HCT116 (cell line): ENCODE data around the gene FHOD1. TPM values are rescaled to one million over a fixed set of nuclear protein-coding genes. Genes with fewer than 3 reads are reported as not detected.

Source experiments
- ATAC-seq: fragments of 200-7000 bp; cut with Tn5 transposase; 2 replicates; pipeline ENCODE4 v1.9.1; 2020; ENCODE audit warnings: mild to moderate bottlenecking, moderate library complexity
- BruUV-seq: library from RNA; stranded (reverse); fragments of 400-500 nt; replicated peaks from 2 replicates; lab custom pipeline; 2021; lab: Mats Ljungman, UMichigan
- CTCF ChIA-PET: fragments of 300-600 bp; sonication (Branson Sonifier 250); formaldehyde crosslinking; loops from one replicate; lab custom pipeline; 2021; ENCODE audit warnings: antibody characterized with exemption; lab: Charles Lee
- POLR2A ChIA-PET: fragments of 300-600, 350-600 bp; sonication (Branson Sonifier 250); formaldehyde crosslinking; loops from one replicate; lab custom pipeline; 2021; ENCODE audit warnings: antibody characterized with exemption; lab: Charles Lee
- RAD21 ChIA-PET, 2 experiments: fragments of 300-600 bp; sonication (Branson Sonifier 250); formaldehyde crosslinking; loops; one replicate each; lab custom pipeline; 2023; ENCODE audit warnings: low total read pairs in 2 of 2; ENCODE audit not compliant: uncharacterized antibody in 2 of 2, unreplicated experiment in 2 of 2, low non-redundant PET in 1 of 2; lab: Charles Lee
- DNase-seq: peaks from one replicate; pipeline ENCODE4 v3.0.0-alpha.2; 2010; ENCODE audit warnings: low read depth, low spot score
- H2AFZ ChIP-seq: fragments of 200-600 bp; shearing (Covaris generic), sonication (generic); 2 replicates; pipeline ENCODE4 v1.6.1; 2017; ENCODE audit warnings: low read depth, mixed run types, mixed read lengths, antibody characterized with exemption, low read length; ENCODE audit not compliant: poor library complexity, severe bottlenecking
- H3K27ac ChIP-seq: 2 replicates; pipeline ENCODE4 v1.5.1; 2012; ENCODE audit warnings: low read depth, low read length
- H3K27me3 ChIP-seq: fragments of 200-600 bp; sonication (generic); 2 replicates; pipeline ENCODE4 v1.6.1; 2016; ENCODE audit warnings: mixed run types, low read length, mixed read lengths; ENCODE audit not compliant: insufficient read depth
- H3K36me3 ChIP-seq, 2 experiments: fragments of 200-500 bp in 1 of 2; fragments of 200-600 bp in 1 of 2; sonication (Bioruptor generic) in 1 of 2; sonication (generic) in 1 of 2; 2 replicates each; pipeline versions ENCODE4 v1.5.1 to v1.6.1; 2014 to 2016; ENCODE audit warnings: low read length in 2 of 2, inconsistent platforms in 1 of 2, mixed read lengths in 1 of 2, mixed run types in 1 of 2; ENCODE audit not compliant: insufficient read depth in 2 of 2, control insufficient read depth in 1 of 2
- H3K4me1 ChIP-seq, 2 experiments: fragments of 200-600 bp in 1 of 2; sonication (generic) in 1 of 2; 2 replicates each; pipeline versions ENCODE4 v1.5.1 to v1.6.1; 2012 to 2017; ENCODE audit warnings: low read length in 2 of 2, inconsistent platforms in 1 of 2, mild to moderate bottlenecking in 1 of 2, mixed read lengths in 1 of 2, mixed run types in 1 of 2, moderate library complexity in 1 of 2; ENCODE audit not compliant: insufficient read depth in 2 of 2, control insufficient read depth in 1 of 2
- H3K4me2 ChIP-seq: fragments of 200-600 bp; sonication (generic); 2 replicates; pipeline ENCODE4 v1.6.1; 2017; ENCODE audit warnings: mixed run types, low read length, mixed read lengths
- H3K4me3 ChIP-seq, 2 experiments: fragments of 200-600 bp in 1 of 2; sonication (generic) in 1 of 2; replicated peaks in 1 of 2; 2 replicates each; pipeline ENCODE4 v1.5.1; 2011 to 2016; ENCODE audit warnings: low read length in 2 of 2, control low read depth in 1 of 2, low read depth in 1 of 2, mild to moderate bottlenecking in 1 of 2, mixed read lengths in 1 of 2, mixed run types in 1 of 2
- H3K79me2 ChIP-seq: fragments of 200-600 bp; sonication (generic); 2 replicates; pipeline ENCODE4 v1.6.1; 2017; ENCODE audit warnings: mild to moderate bottlenecking, mixed run types, low read length, moderate library complexity, mixed read lengths; ENCODE audit not compliant: insufficient read depth
- H3K9ac ChIP-seq: fragments of 200-600 bp; sonication (generic); 2 replicates; pipeline ENCODE4 v1.6.1; 2016; ENCODE audit warnings: low read length, mixed read lengths
- H3K9me2 ChIP-seq: fragments of 200-600 bp; sonication (generic), shearing (Covaris generic); 2 replicates; pipeline ENCODE4 v1.6.1; 2017; ENCODE audit warnings: mixed run types, mild to moderate bottlenecking, moderate library complexity; ENCODE audit not compliant: insufficient read depth
- H3K9me3 ChIP-seq, 2 experiments: fragments of 200-500 bp in 1 of 2; fragments of 200-600 bp in 1 of 2; sonication (Bioruptor generic) in 1 of 2; sonication (generic) in 1 of 2; 2 replicates each; pipeline ENCODE4 v1.6.1; 2014 to 2017; ENCODE audit warnings: low read length in 2 of 2, mixed read lengths in 2 of 2, inconsistent platforms in 1 of 2, low read depth in 1 of 2, mild to moderate bottlenecking in 1 of 2, mixed run types in 1 of 2, moderate library complexity in 1 of 2; ENCODE audit not compliant: control insufficient read depth in 1 of 2, insufficient read depth in 1 of 2
- H4K20me1 ChIP-seq: fragments of 200-600 bp; sonication (generic), shearing (Covaris generic); 2 replicates; pipeline ENCODE4 v1.6.1; 2017; ENCODE audit warnings: mixed run types, mild to moderate bottlenecking, moderate library complexity; ENCODE audit not compliant: insufficient read depth
- CBX3 ChIP-seq: IDR thresholded peaks from 2 replicates; pipeline ENCODE4 v1.6.1; 2012; ENCODE audit warnings: low read depth
- CEBPB ChIP-seq: IDR thresholded peaks from 2 replicates; pipeline ENCODE4 v1.6.1; 2012; ENCODE audit warnings: low read depth
- CTCF ChIP-seq, 3 experiments: fragments of 200-600 bp in 1 of 3; sonication (generic) in 1 of 3; IDR thresholded peaks in 2 of 3; conservative IDR thresholded peaks in 1 of 3; 2 replicates each; pipeline ENCODE4 v1.5.1; 2012 to 2017; ENCODE audit warnings: low read depth in 2 of 3, low read length in 2 of 3, antibody characterized with exemption in 1 of 3, borderline replicate concordance in 1 of 3, control low read depth in 1 of 3, mild to moderate bottlenecking in 1 of 3, mixed read lengths in 1 of 3, mixed run types in 1 of 3, moderate library complexity in 1 of 3; ENCODE audit not compliant: insufficient read depth in 1 of 3
- ELF1 ChIP-seq: IDR thresholded peaks from 2 replicates; pipeline ENCODE4 v1.6.1; 2012; ENCODE audit warnings: low read depth, borderline replicate concordance
- FOSL1 ChIP-seq: IDR thresholded peaks from 2 replicates; pipeline ENCODE4 v1.6.1; 2012; ENCODE audit warnings: low read depth
- JUND ChIP-seq: IDR thresholded peaks from 2 replicates; pipeline ENCODE4 v1.6.1; 2012
- MAX ChIP-seq: IDR thresholded peaks from 2 replicates; pipeline ENCODE4 v1.6.1; 2012
- POLR2AphosphoS5 ChIP-seq: IDR thresholded peaks from 2 replicates; pipeline ENCODE4 v1.6.1; 2011; ENCODE audit warnings: mild to moderate bottlenecking, low read depth, low read length, moderate library complexity
- RAD21 ChIP-seq: IDR thresholded peaks from 2 replicates; pipeline ENCODE4 v1.6.1; 2012; ENCODE audit warnings: low read depth, mild to moderate bottlenecking
- REST ChIP-seq: IDR thresholded peaks from 2 replicates; pipeline ENCODE4 v1.6.1; 2012; ENCODE audit warnings: low read depth
- SIN3A ChIP-seq: IDR thresholded peaks from 2 replicates; pipeline ENCODE4 v1.6.1; 2012; ENCODE audit warnings: low read depth
- SP1 ChIP-seq: IDR thresholded peaks from 2 replicates; pipeline ENCODE4 v1.6.1; 2012; ENCODE audit warnings: low read depth
- SRF ChIP-seq: IDR thresholded peaks from 2 replicates; pipeline ENCODE4 v1.6.1; 2012; ENCODE audit warnings: low read depth
- TCF7L2 ChIP-seq: IDR thresholded peaks from 2 replicates; pipeline ENCODE4 v1.7.0; 2011; ENCODE audit warnings: borderline replicate concordance, inconsistent platforms; ENCODE audit not compliant: insufficient read depth, insufficient read length; ENCODE audit errors: extremely low read depth
- YY1 ChIP-seq: IDR thresholded peaks from 2 replicates; pipeline ENCODE4 v1.6.1; 2011; ENCODE audit warnings: low read length, low read depth, moderate library complexity, mild to moderate bottlenecking; ENCODE audit not compliant: insufficient replicate concordance; ENCODE audit errors: extremely low read depth
- ZBTB33 ChIP-seq: IDR thresholded peaks from 2 replicates; pipeline ENCODE4 v1.6.1; 2011; ENCODE audit warnings: mild to moderate bottlenecking, low read length, moderate library complexity; ENCODE audit not compliant: insufficient replicate concordance; ENCODE audit errors: extremely low read depth
- ZFX ChIP-seq: fragments of 450-650 bp; IDR thresholded peaks from 2 replicates; pipeline ENCODE4 v1.6.1; 2017
- ZNF274 ChIP-seq: fragments of 200-500 bp; sonication (Bioruptor generic); IDR thresholded peaks from 2 replicates; pipeline ENCODE4 v1.6.1; 2014; ENCODE audit warnings: mild to moderate bottlenecking, low read depth, low read length, inconsistent platforms
- intact Hi-C: fragments of 100-400 bp; cut with micrococcal nuclease; formaldehyde crosslinking; loops from 2 replicates; pipeline ENCODE4 v1.10.0; 2022
- total RNA-seq: library from RNA; stranded (reverse); gene quantifications from one replicate; pipeline ENCODE4 v1.2.1, GENCODE V29; 2021; ENCODE audit not compliant: unreplicated experiment

FHOD1 gene
- total RNA-seq, 1 experiment from 2014 or later = 69.2 TPM

- Histone ChIP-seq H2AFZ (no peak overlapping the region), H3K9me2 (no peaks in the 10 kb centered on the region), H3K79me2 (peaks cover 11% of the 10 kb centered on the region), H3K27me3 (no peaks in the 10 kb centered on the region), H4K20me1 (no peaks in the 10 kb centered on the region), H3K9ac (peak overlapping the region; percentile 79; the same call in 1 of the 2 replicates), H3K4me3 (peak overlapping the region; percentile 68 to 71; a peak in 2 of 4 replicates), H3K9me3 (no peaks in the 10 kb centered on the region), H3K27ac (peak overlapping the region; percentile 95), H3K4me2 (peak overlapping the region; percentile 82), H3K36me3 (no peaks in the 10 kb centered on the region), H3K4me1 (peaks cover 13 to 46% of the 10 kb centered on the region in 2 experiments; a peak in 3 of 4 replicates)
- no peak for ATAC-seq
- intact Hi-C loops = no loop called here
- TF ChIP-seq SP1 (no peak), TCF7L2 (no peak), ZBTB33 (no peak), SRF (no peak), SIN3A (no peak), RAD21 (no peak), JUND (no peak), POLR2AphosphoS5 (no peak), REST (no peak), ZFX (no peak), MAX (no peak), CEBPB (no peak), ZNF274 (no peak), ELF1 (no peak), CTCF (IDR thresholded peaks at IDR 0.05 in 2 of 3, conservative IDR thresholded peaks at IDR 0.05 in 1 of 3; ENCODE audit: borderline replicate concordance in 1 of 3, insufficient read depth in 1 of 3, low read depth in 2 of 3, low read length in 2 of 3) (no peak), CBX3 (no peak), YY1 (no peak), FOSL1 (no peak)
- RAD21 ChIA-PET = interaction anchor here in 1 of 2 experiments (1.2 kb wide), 2 partner anchors 155 to 166 kb away, joined by 3 to 16 read pairs; no protein-coding TSS in a partner anchor
- no TSS peak for BruUV-seq
- POLR2A ChIA-PET = interaction anchor here (1.5 kb wide), 1 partner anchor 42 kb away, joined by 3 read pairs; the partner anchor contains the start of gene TMEM208
- CTCF ChIA-PET = interaction anchor here (0.9 to 1.5 kb wide), 11 partner anchors 14 to 289 kb away, joined by 3 to 12 read pairs (median 5); partner anchors contain the start of genes ELMO3 and NOL3
- DNase-seq = no peak
Observed at GRCh38 chr16:67184453-67184994, 62.8 kb downstream of the FHOD1 start.
